GM18502 (cell line): Measurements from ENCODE around the gene FNDC5.

ENCODE experiments used
- ATAC-seq: cut with Tn5 transposase; IDR thresholded peaks from one replicate; pipeline ENCODE4 v1.9.1; 2021; ENCODE audit warnings: mild to moderate bottlenecking; ENCODE audit not compliant: unreplicated experiment, poor library complexity

The FNDC5 gene

DNA sequence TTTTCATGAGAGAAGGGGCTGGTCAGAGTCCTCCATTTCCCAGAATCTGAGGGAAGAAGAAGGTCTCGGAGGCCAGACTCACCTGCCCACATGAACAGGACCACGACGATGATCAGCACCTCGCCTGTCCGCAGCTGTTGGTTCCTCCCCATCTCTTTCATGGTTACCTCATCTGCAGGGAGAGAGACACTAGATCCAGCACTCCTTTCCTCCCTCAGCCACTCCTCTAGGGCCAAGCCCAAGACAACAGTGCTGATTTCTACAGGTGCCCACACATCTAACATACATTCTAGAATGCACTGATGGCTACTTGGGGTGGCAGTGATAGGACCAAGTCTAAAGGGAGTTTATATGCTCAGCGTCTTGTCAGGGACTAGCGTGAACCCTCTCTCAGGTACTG is 3.0 kb downstream of the FNDC5 start:
- ATAC-seq, result no peak

DNA sequence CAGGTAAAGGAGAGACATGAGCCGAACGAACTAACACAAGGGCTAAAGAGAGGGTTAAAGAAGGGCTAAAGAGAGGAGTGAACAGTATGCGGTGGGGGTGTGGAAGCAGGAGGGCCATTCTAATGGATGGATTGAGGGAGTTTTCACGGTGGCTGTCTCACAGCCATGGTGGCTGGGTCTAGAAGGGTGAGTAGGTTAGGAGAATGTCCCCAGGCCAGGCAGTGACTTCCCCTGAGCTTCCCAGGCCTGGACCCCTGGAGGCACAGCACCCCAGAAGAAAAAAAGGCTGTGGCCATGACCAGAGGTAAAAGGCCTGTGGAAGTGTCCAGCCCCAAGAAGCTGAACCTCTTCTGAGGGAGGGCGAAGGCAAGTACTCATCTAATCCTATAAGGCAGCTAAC is 3.6 kb downstream of the FNDC5 start:
- ATAC-seq, result no peak

DNA sequence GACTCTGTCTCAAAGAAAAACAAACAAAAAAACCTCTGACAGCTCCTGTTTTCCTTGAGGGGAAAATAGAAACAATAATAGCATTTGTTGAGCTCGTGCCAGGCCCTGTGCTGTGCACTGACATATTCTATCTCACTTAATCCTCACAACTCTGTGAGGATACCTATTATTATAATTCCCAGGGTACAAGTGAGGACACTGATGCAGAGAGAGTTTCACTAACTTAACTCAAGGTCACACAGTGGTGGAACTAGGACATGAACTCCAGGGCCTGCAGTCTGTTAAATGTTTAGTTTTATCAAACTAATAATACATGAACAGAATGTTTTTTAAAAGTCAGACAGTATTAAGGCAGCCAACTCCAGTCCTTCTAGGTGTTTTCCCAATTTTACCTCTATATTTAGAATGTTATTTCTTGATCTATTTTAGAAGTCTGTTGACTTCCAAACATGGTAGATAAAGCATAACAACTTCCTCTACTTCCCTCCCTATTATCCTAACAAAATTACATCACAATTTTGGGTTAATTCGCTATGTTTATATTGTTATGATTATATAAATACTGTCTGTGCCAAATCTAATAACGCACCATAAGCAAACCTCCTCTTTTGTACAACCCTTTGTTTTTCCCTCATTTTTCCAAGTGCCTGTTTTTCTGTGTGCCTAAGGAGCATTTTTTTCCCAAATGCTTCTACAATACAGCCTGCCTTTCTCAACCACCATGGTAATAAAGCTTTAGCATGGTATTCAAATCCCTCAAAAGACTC is 4.9 kb downstream of the FNDC5 start:
- no peak for ATAC-seq

DNA sequence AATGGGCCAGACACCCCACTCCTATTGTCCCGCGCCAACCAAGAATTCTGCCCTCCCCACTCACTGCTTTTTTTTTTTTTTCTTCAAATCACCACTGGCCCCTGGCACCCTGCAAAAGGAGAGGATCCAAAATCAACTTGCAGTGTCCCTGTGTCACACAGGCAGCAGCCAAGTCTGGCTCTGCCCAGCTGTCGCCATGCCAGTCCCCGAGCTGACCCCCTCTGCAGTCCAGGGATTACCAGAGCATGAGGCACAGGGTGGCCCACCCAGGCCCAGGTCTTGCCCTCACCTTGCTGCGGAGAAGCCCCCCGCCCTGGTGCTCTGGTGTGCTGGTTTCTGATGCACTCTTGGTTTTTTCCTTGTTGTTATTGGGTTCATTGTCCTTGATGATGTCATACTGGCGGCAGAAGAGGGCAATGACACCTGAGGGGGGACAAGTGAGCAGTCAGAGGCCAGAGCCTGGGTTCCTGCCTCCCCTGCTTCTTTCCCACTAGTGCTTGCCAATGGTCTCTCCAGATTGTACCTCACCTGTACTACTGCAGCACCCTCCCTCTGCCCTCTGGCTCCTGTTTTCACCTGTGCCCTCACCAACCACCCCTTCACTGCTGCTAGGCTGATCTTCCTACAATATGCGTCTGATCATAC is 6.2 kb downstream of the FNDC5 start:
- ATAC-seq, result no peak

DNA sequence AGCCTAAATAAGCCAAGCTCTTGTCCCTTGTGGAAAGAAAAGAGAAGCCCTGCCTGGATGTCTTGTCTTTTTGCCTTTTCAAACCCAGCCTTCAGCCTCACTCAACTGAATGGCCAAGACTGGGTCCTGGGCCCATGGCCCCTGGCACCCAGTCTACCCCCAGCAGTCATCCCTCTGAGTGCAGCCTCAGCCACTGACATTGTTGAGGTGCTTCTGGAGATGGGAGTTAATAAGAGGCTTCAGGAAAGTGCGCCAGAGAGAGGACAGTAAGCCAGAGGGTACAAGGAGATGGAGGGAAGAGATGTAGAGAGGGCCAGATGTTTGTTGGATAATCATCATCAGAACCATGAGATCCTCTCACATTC is 6.8 kb downstream of the FNDC5 start:
- no peak for ATAC-seq

DNA sequence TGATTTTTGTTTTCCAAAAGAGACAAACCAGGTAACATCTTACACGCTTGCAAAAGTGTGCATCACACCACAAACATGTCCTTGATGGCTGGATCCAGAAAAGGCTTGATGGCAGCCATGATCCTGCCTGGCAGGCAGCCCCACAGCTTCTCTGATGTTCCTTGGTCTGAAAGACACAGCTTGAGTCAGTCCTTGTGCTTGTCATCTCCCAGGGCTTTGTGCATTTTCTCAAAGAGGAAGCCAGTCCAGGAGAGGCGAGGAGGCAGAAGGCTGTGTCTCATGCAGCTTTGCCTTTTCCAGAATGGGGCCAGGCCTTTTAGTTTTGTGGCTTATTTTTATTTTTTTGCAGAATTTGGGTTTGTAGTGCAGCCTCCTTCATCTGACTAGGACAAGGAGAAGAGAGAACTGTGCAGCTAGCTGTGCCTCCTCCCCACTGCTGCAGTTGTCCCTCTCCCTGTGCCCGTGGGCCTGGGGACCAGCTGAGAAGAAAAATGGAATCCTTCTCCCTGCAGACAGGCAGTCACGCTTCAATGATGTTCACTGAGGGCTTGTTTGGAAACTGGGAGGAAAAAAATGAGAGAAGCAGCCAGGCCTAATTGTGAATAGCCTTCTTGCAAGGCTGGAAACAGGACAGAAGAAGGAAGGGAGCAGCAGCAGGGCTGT is 7.4 kb downstream of the FNDC5 start:
- ATAC-seq, result no peak

DNA sequence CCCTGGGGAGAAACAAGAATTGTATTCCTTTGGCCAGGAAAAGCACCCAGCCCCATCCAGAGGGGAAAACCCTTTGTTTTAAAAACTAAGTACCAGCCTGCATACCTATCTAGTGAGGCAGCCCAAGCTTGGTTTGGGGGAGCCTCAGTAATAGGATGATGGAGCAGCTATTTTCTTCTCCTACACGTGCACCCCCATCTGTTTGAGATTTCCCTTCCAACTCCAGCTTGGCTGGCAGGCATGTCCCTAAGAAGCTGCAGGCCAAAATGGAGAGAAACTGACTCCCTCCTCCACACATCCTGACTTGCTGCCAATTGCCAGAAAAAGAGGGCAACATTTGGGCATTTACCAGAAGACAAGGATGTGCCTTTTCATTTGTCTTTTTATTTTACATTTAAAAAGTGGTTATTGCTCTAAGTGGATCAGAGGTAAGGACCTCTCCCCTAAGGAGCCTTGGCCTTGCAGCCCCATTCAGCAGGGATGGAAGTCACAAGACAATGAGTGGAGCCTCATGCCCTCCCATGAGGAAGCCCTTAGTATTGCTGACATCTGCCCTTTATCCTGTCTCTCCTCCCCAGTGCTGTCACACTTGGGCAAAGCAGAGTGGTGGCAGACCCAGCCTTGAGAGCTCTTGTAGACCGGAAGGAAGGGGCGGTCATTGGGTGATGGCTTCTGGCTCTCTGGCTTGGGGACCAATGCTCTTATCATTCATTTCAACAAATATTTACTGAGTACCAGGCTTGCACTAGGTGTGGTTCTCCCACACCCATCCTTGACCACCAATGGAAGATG is 8.6 kb downstream of the FNDC5 start:
- ATAC-seq, result no peak

DNA sequence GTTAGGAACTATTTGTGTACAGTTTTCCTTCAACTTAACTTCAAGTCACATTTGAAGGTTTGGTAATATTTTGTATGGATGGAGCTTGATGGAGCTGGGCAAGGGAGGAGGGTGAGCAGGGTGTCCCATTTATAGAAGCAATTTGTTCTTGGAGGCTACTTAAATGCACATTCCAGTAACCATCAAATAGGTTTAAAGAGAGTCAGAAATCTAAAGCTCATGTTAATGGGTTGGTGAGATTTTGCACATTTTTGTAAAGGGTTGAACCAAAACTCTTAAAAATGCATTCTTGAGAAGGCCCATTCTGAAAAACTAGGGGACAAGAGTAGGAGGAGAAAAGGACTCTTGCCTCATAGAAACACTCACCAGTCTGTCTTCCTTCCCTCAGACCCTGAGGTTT is 10.1 kb downstream of the FNDC5 start:
- ATAC-seq, result no peak

DNA sequence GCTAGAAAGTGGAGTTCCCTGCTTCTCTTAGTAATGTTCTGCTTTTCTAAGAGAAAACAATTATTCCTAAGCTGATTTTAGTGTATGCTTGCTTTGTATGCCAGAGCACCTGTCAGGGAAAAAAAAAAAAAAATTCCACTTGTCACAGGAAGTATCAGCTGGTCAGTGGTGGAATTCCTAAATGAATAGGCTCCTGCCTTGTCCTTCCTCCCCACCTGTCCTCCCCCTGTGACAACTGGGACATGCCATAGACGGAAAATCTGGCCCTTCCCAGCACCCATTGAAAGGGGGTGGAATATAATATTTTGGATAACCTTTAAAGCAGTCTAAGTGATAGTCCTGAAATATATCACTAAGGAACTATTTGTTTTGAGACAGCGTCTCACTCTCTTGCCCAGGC is 10.8 kb downstream of the FNDC5 start:
- no peak for ATAC-seq

DNA sequence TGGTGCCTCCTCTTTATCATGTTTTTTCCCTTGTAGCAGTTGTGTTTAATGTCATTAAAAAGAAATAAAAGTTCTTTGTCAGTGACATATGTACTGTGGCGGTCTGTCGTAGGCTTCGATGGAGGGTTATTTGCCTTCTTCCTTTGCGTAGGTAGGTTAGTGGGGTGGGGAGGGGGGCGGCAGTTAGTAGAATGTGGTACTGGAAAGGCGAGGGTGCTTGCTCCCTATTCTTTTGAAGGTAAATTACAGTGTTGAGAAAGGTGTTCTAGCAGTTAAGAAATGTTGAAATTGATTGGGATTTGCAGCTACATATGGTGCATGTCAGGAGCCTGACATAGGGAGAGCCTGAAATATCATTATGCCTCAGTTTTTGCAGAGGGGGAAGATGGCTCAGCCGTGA is 11.9 kb downstream of the FNDC5 start:
- no peak for ATAC-seq

DNA sequence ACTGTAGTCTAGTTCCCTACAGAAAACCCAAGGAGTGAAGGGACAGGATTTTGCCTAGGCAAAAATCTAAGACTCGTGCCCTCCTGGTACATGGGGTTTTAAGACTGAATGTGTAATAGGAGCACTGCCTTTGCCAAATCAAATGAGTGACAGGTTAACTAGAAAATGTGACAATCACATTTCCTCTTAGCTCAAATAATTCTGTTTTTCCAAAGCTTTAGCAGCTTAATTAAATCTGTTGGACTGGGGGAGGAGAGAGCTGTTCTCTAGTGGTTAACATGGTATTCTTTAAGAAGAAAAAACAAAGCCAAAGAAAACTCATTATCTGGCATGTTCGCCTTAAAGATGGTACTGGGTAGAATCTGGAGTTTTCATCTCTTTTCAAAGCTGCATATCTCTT is 12.6 kb downstream of the FNDC5 start:
- no peak for ATAC-seq

DNA sequence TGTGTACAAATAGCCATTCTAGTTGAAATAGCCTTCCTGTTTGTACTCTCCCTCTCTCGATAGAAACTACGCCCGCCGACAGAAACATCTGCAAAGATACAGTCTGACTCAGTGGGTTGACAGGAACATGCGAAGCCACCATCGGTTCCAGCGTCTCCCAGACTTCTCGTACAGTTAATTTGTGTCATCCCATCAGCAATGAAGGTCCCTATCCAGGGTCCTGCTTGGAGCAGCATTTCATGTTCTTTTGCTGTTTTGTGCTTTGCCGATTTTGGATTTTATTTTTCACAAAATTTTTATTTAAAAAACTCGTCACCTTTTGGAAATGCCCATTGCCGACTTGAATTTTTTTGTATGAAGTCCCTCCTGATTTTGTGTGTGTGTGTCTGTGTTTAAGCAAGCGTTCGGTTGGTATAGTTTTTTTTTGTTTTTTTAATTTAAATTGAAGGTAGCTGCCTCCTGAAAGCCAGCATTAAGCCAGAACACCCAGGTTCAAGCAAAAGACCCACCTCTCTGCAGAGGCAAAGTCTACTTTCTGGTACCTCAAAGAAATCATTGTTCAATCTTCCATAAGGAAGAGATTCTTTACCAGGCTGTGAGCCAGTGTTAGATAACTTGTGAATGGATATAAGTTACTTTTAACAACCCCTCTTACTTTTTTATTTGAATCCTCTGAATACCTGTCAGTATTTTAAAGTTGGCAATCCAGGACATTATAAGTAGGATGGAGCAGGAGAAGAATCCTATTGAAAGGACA is 14.7 kb downstream of the FNDC5 start:
- no peak for ATAC-seq

DNA sequence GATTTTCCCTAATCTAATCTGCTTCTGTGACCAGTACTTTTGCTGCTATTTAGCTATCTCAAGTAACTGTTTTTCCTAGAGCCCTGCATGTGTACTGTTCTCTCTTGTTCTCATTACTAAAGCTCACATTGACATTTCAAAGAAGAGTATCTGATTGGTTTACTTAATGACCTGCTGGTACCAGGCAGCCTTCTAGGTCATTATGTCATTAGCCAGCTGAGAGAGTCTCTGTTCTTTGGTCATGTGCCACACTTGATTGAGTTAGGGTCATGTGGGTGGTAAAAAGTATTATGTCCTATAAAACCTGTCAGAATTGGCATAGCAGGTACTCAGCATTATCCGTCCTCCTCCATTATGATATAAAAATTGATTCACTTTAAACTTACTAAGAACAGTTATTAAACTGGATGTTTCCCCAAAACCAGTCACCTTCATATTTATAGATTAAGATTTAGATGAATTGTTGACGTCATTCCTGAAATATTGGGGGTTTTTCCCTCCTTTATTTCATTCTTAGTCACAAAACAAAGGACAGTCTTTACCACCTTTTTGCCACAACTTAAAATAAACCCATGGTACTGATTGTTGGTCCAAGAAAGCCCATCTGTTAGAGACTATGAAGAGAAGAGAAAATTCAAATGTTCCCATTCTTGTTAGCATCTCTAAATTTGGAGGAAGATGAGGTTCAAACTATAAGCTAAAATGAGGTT is 22.2 kb downstream of the FNDC5 start:
- ATAC-seq, result no peak

DNA sequence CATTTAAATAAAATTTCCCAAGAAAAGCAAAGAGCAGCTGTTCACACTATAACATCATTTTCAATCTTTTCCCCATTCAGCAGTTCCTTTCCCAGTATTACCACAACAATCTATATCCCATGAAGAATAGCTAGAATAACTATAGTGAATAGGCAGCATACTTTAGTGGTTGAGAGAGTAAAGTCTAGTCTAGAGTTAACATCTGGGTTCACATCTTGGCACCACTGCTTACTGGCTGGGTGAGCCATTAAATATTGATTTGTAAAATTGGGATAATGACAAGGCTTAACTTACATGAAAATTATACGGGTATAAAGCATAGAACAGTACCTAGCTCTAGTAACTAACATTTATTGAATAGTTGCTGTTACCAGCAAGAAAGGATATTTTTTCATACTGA is 38.8 kb downstream of the FNDC5 start:
- ATAC-seq, result no peak

DNA sequence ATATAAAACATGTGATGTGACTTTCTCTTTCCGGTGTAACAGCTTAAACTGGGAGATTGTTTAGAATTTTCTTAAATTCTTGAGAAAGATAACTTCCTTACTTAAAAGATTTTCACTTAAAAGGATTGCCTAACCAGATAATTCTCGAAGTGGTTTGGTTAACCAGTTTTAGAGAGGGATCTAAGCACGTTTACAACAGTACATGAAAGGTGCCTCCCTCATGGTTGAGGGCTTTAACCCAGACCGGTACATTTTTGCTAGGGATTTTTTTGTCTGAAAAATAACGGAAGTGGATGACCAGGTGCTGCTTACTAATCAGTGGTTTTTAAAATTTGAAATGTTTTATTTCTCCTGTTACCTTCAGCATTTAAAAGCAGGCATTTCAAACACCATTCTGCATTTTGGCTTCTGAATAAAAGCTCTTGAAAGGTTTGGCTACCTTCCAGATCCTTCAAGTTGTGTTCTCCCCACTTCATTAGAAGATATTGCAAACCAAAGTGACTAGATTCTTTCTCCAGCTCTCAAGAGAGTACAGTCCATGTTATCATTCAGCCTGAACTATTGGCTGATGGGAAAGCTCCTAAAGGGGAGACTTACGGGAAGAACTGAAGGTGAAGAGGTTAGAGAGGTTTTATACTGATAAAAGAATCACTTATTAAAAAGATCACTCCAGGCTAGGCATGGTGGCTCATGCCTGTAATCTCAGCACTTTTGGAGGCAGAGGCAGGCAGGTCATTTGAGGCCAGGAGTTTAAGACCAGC is 40.4 kb downstream of the FNDC5 start:
- ATAC-seq, result no peak

DNA sequence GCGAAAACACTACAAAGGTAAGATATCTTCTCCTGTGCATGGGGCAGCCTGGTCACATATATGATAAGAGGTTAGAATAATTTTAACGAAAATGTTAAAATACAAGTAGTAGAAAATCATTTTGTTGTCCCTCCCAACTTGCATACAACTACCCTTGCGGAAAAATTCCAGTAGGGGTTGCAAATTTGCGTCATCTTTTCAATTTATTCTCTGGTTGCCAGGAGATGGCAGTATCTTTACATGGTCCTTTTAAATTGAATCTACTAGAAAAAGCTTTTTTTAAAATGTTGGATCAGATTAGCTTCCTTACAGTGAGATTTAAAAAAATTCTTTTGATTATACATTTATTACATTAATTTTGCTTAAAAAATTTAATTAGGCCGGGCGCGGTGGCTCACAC is 42.4 kb downstream of the FNDC5 start:
- ATAC-seq, result no peak

DNA sequence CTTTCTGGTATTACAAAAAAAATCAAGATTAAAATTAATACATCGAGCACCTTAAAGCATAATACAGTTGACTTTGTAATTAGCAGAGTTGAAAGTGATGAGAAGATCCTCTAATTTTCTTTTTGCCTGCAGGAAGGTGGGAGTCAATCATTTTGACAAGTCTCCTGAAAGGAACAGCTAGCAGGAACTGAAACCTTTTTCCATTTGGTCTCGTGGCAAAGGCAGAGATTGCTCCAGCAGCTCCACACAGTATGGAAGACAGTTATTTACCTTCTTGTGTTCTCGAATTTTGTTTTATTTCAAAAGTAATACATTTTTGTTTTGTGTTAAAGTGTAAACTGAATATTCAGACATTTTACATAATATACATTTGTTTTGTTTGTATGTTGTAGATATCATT is 45.5 kb downstream of the FNDC5 start:
- ATAC-seq, result no peak

DNA sequence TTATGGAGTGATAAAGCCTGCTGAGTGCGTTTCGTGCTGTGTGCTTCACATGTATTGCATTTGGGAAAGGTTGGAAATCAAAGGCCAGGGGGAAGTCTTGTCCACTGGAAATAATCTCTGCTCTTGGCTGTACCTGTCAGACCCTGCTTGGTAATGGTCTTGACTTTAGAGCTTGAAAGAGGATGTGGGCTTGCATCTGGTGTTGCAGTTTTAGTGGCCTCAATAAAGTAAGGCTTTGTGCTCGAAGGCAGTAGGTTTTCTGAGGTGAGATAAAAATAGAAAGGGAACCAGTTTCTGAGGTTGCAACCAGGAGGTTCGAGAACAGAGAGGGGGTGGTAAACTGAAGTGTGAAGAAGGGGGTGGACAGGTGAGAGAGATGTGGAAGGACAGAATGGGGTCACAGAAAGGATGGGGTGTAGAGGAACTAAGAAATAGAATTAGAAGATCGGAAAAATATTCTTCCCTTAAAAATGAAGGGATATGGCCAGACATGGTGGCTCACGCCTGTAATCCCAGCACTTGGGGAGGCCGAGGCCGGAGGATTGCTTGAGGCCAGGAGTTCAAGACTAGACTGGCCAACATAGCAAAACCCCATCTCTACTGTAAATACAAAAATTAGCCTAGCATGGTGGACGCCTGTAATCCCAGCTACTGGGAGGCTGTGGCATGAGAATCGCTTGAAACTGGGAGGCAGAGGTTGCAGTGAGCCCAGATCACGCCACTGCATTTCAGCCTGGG is 51.7 kb downstream of the FNDC5 start:
- peak; percentile 39 for ATAC-seq
